GM06990 (cell line): ENCODE data around the gene SEPSECS.

Experiments used
- DNase-seq: peaks from one replicate; pipeline ENCODE4 v3.0.0-alpha.2; 2011; ENCODE audit not compliant: insufficient read length; ENCODE audit errors: extremely low read depth
- H3K27me3 ChIP-seq: replicated peaks from 2 replicates; pipeline ENCODE4 v1.6.0; 2011; ENCODE audit warnings: low read length; ENCODE audit not compliant: control insufficient read depth, insufficient read depth
- H3K36me3 ChIP-seq: 2 replicates; pipeline ENCODE4 v1.5.1; 2011; ENCODE audit warnings: low read length; ENCODE audit not compliant: control insufficient read depth, insufficient read depth
- H3K4me3 ChIP-seq: replicated peaks from 2 replicates; pipeline ENCODE4 v1.5.1; 2011; ENCODE audit warnings: low read depth, mild to moderate bottlenecking, control low read depth, low read length
- CTCF ChIP-seq: IDR thresholded peaks from 2 replicates; pipeline ENCODE4 v1.5.1; 2011; ENCODE audit warnings: low read length, control low read depth, mild to moderate bottlenecking, inconsistent platforms; ENCODE audit not compliant: insufficient read depth, poor library complexity, severe bottlenecking

SEPSECS gene

DNA sequence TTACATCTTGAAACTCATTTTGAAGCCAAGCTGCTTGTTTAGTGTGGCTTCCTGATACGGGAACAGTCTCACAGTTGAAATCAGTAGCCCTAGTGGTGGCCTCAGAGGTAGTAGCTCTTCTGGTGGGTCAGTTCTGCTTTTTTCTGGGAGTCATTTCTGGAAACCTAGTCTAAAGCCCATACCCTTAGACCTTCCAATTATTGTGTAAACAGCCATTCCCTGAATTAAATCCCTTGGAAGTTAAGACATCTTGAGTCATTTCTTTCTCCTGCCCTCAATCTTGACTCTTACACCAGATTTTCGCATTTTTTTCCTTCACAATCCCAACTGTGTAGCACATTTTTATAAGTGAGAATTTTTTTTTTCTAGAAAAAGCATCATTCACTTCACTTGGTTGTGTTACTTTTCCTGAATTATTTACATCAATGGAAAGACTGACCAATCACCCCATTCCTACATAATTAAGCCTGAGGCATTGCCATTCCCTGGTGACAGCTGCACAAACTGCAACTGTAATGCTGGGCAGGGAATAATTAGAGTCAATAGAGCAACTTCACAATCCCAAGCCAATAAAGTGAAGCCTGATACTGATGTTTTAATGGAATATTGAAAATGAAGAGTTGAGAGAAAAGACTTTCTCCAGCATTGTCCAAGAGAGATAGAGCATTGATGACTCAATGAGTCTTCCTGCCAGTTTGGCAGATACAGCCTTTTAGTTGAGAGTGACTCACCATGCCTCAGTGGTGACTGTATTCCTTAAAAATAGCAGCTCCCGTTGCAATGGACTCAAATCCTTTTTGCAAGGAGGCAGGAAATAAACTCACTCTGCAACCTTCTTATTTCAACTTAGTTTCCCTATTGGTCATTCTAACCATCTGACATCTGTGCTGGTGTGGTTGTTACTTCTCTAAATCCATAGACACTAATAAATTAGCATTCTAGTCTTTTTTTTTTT is 13.0 kb upstream of the SEPSECS start:
- H3K36me3 ChIP-seq: peaks cover 2% of the 10 kb centered on the region; the same call in 1 of the 2 replicates
- TF ChIP-seq CTCF: peak; percentile 5
- H3K4me3 ChIP-seq: no peak overlapping the region
- no peak for DNase-seq
- no peaks in the 10 kb centered on the region for H3K27me3 ChIP-seq

- Histone ChIP-seq H3K4me3 (no peak overlapping the region), H3K27me3 (no peaks in the 10 kb centered on the region), H3K36me3 (peaks cover 2% of the 10 kb centered on the region; the same call in 1 of the 2 replicates)
- no peak for TF ChIP-seq CTCF
- DNase-seq: no peak
These were observed 11.1 kb upstream of the SEPSECS start for GRCh38 chr4:25171201-25171865.

DNA sequence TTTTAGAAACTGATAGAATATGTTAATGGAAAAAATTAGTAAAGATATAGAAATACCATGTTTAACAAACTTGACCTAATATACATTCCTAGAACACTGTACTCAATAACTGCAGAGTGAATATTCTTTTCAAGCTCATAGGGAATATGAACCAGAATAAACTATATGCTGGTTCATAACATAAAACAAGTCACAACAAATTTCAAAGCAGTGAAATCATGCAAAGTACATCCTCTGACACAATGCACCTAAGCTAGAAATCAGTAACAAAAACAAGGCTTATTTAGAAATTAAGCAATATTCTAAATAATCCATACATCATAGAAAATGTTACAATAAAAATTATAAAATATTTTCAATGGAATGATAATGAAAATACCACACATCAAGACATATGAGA is 9.2 kb upstream of the SEPSECS start:
- H3K36me3 ChIP-seq: peaks cover 2% of the 10 kb centered on the region; the same call in 1 of the 2 replicates
- DNase-seq: no peak
- no peak overlapping the region for H3K4me3 ChIP-seq
- TF ChIP-seq CTCF: no peak
- no peaks in the 10 kb centered on the region for H3K27me3 ChIP-seq

GRCh38 chr4:25165916-25166315 is 5.7 kb upstream of the SEPSECS start:
- no peak for DNase-seq
- no peak overlapping the region for H3K4me3 ChIP-seq
- TF ChIP-seq CTCF: no peak
- H3K36me3 ChIP-seq: peaks cover 2% of the 10 kb centered on the region; the same call in 1 of the 2 replicates
- H3K27me3 ChIP-seq: no peaks in the 10 kb centered on the region

GRCh38 chr4:25163196-25163595 is 2.9 kb upstream of the SEPSECS start:
- H3K27me3 ChIP-seq: no peaks in the 10 kb centered on the region
- TF ChIP-seq CTCF: no peak
- no peak for DNase-seq
- H3K4me3 ChIP-seq: no peak overlapping the region
- no peaks in the 10 kb centered on the region; the same call in 1 of the 2 replicates for H3K36me3 ChIP-seq
